Stimulated activated CD4-positive, alpha-beta T cell treated with anti-CD3 and anti-CD28 coated beads, Interleukin-4, amount 100 ng/mL, for 4 hours (primary cell): ENCODE results near the gene ZFAND6.

Source experiments
- DNase-seq, 2 experiments: peaks; one replicate each; pipeline ENCODE4 v3.0.0-alpha.2; 2020

The ZFAND6 gene

DNA sequence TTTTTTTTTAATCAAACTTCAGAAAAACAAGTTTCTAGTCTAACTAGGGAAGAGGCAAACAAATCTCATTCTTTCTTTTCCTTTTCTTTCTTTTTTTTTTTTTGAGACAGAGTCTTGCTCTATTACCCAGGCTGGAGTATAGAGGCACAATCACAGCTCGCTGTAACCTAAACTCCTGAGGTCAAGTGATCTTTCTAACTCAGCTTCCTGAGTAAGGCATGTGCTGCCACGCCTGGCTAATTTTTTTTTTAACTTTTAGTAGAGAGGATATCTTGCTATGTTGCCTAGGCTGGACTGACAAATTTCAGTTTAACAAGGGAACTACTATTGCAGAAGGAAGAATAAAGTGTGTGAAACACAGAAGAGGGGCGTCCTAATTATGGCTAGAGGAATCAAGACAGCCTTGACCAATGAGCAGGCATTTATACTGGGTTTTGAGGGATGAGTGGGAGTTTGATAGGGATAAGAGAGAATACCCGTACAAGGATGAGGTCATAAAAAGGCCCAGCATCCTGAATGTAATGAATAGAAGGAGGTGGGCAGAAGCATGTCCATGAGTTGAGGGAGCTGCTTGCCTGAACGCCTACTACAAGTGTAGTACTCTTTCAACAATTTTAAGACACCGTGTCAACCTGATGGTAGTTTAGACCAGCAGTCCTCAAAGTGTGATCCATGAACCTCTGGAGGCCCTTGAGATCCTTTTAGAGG is 6.7 kb upstream of the ZFAND6 start:
- no peak for DNase-seq

DNA sequence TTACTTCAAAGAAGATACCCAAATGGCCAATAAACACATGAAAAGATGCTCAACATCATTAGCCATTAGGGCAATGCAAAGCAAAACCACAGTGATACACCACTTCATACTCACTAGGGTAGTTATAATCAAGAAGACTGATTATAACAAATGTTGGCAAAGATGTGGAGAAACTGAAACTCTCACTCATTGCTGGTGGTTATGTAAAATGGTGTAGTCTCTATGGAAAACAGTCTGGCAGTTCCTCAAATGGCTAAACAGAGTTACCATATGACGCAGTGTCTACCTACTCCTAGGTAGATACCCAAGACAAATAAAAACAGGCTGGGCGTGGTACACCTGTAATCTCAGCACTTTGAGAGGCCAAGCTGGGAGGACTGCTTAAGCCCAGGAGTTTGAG is 3.5 kb upstream of the ZFAND6 start:
- DNase-seq = no peak

- DNase-seq = no peak
Observed at GRCh38 chr15:80058044-80058443, 1.4 kb upstream of the ZFAND6 start.

DNA sequence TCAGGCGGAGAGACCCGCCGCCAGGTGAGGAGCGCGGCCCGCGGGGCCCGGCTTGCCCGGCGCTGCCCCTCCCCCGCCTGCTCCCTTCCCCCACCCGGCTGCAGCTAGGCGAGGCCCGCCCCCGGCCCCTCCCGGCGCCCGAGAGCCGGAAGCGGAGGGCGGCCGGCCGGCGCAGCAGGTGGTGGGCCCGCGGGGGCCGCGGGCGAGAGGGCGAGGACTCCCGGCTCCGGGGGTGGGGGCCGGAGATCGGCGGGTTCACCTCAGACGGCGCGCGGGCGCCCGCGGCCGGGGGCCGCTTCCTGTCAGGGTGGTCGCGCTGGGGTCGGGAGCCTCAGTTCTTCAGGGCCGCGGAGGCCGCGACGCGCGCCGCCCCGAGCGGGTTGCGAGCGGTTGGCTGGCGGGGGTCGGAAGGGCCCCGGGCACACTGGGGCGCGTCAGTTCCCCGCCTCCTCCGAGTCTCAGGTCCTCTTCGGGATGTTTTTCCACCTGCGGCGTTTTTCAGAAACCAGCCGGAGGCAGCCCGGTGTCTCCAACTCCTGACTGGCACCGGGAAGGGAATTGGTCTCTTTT is 395 bp downstream of the ZFAND6 start:
- DNase-seq = peak; percentile 45 to 81

GRCh38 chr15:80060356-80061006 is 1.0 kb downstream of the ZFAND6 start:
- peak; percentile 3 to 14 for DNase-seq

- DNase-seq = no peak
Observed at GRCh38 chr15:80061582-80061981, 2.1 kb downstream of the ZFAND6 start.

DNA sequence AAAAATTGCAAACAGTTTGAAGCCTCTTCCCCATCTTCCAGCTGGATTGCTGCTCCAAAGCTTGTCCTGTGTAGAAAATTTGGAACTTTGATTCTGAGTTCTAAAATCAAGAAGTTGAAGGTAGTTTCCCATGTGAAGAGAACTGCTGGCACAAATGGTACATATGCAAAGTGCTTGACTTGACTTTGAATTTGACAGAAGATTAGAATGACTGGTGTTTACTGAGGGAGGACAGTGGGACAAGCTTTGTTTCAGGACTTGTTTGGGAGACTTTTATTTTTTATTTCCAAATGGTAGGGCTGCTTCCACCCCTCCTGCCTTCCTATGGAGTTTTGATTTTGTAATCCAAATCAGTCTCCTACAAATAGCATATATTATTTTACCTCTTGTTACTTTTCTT is 7.4 kb downstream of the ZFAND6 start:
- no peak for DNase-seq

GRCh38 chr15:80068578-80068977 is 9.1 kb downstream of the ZFAND6 start:
- DNase-seq = no peak

DNA sequence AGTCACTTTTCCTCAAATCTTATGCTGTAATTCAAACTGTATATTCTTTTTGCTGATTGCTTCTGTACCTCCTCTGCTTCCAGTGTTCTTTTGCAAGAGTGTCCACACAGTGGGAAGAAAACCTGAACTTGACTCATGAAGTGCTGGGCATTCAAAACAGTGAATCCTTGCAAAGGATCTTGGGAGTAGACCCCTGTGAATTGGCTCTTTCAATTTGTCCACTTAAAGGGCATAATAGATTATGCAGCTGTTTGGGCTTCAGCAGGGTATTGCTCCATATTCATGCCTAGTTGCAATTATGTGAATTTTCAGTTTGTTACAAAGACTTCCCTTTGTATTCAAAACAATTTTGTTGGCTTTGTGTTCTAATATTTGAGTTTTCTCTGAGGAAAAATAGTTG is 11.4 kb downstream of the ZFAND6 start:
- DNase-seq = no peak

- DNase-seq = no peak
Observed at GRCh38 chr15:80071652-80072051, 12.2 kb downstream of the ZFAND6 start.

GRCh38 chr15:80072285-80072994 is 13.0 kb downstream of the ZFAND6 start:
- no peak for DNase-seq

DNA sequence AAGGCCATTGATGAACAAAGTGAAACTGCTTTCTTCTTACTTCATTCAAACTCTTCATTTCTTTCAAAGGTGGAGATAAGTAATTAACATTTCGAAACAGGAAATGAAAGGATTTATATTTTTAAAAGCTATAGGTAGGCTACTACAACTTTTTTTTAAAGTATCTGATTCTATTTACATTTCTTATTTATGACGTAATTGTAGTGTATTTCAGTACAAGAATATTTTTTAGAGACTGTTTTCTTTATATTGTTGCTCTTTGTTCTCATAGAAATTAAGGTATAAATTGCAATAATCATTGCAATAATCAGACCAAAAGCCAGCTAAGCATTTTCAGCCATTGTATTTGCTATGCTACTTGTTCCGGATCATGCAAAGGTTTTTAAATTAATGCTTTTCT is 13.7 kb downstream of the ZFAND6 start:
- no peak for DNase-seq

- no peak for DNase-seq
Observed at GRCh38 chr15:80076321-80077318, 17.1 kb downstream of the ZFAND6 start.

DNA sequence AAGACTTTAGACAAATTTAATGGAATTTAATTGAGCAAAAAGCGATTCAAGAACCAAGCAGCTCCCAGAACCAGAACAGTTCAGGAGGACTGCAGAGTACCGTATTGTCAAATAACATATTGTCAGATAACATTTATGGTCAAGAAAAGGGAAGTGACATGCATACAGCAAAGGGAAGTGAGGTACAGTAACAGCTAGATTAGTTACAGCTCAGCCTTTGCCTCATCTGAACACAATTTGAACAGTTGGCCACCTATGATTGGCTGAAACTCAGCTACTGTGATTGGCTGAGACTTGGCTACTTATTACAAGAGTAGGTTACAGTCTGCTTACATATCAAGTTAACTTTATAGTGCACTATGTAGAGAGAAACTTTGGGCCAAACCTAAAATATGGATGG is 21.9 kb downstream of the ZFAND6 start:
- DNase-seq = no peak

DNA sequence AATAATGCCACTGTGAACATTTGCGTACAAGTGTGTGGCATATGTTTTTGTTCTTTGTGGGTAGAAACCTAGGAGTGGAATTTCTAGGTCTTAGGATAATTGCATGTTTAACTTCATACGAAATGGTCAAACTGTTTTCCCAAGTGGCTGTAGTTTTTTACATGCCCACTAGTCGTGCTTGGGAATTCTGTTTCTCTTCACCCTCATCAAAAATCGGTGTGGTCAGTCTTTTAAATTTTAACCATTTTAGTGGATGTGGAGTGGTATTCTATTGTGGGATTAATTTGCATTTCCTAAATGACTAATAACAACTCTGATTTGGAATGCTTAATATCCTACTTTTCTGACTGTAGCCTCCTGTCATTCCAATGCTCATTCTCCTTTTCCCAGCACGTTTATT is 27.6 kb downstream of the ZFAND6 start:
- no peak for DNase-seq

- no peak for DNase-seq
Observed at GRCh38 chr15:80090041-80090440, 30.6 kb downstream of the ZFAND6 start.

GRCh38 chr15:80090879-80091503 is 31.5 kb downstream of the ZFAND6 start:
- DNase-seq = no peak

GRCh38 chr15:80093854-80094418 is 34.5 kb downstream of the ZFAND6 start:
- DNase-seq = peak; percentile 8 to 24

DNA sequence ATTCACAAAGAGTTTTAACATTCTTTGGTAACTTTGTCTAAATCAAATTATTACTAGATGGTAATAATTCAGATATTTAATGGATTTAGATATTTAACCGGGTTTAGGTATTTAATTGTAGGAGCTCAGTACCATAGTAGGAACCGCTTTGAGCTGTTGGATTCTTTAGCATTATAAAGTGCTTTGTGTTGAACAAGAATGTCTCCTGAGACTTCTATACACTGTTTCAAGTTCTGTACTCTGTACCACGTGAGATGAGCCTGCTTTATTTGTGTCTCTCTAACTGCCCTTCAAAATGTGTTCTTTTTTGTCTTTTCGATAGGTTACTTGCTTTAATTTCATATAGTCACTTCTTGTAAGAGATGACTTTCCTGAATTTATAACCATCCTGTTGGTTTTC is 36.0 kb downstream of the ZFAND6 start:
- DNase-seq = no peak

GRCh38 chr15:80095969-80096368 is 36.5 kb downstream of the ZFAND6 start:
- no peak for DNase-seq

DNA sequence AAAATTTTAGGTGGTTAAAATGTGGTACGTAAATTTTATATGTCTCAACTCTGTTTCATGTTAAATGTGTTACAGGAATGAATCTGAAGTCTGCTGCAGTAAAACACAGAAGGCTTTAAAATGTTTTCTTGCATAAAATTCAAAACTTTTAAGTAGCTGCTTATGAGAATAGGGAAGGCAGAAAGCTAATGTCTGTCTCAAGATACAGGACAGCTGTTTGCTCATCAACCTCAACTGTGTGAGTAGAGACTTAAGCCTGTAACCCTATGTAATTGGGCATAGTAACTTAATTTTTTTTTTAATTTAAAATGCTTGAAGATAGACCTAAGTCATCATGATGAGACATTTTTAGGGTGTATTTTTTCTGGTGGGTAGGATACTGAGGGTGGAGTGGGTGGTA is 38.9 kb downstream of the ZFAND6 start:
- DNase-seq = no peak

- DNase-seq = no peak
Observed at GRCh38 chr15:80099241-80099640, 39.8 kb downstream of the ZFAND6 start.
